GM19099 (cell line): ENCODE results near the gene AQP6.

Experiments
- POLR2A ChIP-seq: IDR thresholded peaks from 3 replicates; pipeline ENCODE4 v1.6.1; 2011; ENCODE audit warnings: low read depth; ENCODE audit not compliant: insufficient read length; ENCODE audit errors: extremely low read depth

Gene AQP6

DNA sequence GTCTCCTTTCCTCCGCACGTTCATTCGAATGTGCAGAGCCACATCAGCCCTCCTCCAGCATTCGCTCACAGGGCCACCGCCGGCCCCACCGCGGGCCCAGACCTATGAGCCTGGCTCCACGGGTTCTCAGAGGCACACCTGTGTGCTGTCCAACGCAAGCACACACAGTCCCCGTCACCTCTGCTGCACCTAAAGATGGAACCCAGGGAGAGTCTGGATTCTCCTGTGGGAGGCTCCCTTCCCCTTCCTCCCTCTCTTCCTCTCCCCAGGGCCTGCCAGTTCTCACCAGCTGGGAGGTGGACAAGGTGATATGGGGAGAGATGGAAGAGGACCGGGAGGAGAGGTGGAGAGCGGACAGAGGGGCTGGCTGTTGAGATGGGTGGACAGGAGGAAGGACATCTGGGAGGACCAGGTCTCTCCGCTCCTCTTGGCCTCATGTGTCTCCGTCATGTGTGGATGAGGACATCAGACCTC is 4.9 kb upstream of the AQP6 start:
- TF ChIP-seq POLR2A, result no peak

DNA sequence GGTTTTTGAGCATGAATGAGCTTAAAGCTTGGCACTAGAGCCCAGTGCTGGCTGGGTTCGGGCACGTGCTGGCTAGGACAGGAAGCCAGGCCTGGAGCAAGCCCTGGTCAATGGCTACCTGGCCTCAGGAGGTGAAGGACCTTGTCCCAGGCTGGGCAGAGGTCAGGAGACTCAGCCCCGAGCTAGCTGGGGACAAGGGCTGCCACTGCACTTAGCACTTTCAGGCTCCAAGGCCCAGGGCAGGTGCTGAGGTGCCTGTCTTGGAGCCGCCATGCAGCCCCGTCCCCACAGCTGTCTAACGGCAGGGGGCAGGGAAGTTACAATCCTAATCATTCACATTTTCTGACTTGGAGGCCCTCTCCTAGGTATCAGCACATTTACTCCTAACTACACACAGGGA is 4.3 kb upstream of the AQP6 start:
- no peak for TF ChIP-seq POLR2A

DNA sequence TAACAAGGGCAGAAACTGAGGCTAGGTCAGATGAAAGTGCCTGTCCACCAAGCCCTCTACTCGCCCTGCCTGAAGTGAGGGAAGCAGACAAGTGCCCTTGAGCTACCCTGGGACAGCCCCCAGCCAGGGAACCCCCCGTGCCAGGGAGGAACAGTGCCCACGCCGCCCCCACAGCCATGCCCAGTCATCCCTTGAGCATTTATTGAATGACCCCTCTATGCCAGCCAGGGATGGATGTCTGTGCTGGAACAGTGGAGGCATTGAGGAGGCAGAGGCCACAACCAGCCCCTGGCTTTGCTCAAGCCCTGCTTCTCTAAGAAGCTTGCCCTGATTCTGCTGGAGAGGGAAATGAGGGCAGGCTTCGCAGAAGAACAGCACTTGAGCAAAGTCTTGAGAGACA is 3.7 kb upstream of the AQP6 start:
- no peak for TF ChIP-seq POLR2A

DNA sequence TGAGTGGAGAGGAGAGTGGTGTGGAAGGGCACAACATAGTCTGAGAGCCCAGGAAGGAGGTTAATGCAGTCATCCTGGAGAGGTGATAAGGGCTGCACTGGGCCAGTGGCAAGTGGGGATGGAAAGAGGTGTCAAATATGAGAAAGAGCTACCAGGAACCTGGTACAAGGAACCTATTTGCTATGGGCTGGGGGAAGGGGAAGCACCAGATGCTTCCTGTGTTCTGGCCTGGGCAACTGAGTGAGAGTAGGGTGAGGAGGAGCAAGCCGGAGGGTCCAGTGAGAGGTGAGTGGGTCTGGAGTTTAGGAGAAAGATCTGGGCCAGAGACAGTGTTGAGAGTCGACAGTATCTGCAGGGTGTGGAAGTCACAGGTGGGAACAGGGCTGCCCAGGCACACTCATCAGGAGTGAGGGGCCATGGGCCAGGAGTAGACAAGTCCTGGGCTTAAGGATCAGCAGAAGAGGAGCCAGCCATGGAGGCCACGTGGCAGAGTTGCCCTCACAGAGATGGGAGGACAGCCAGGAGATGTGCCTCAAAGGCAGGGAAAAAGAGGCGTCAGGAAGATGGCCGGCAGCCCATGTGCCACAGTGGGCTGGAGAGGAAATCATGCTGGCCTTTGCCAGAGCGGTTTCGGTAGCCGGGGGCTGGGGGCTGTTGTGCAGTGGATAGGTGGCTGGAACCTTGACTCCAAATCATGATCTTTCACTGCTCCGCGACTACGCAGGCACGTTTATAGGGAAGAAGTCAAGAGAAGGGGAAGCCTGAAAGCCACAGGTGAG is 2.9 kb upstream of the AQP6 start:
- TF ChIP-seq POLR2A, result no peak

DNA sequence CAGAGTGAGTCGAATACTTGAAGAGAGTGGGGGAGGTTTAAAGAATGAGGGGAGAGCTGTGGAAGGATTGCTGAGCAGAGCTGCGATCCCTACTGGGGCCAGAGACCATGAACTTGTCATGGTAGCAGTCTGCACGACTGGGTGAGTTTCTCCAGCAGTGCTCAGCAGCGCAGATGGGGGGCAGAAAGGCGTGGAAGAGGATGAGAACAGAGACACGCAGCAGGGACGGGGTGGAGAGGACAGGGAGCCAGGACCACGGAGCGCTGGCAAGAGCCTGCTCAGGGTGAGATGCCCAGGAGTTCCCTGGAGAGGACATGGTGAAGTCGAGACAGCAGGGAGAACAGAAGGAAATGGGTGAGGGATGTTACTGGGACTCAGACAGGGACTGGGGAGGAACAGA is 2.1 kb upstream of the AQP6 start:
- no peak for TF ChIP-seq POLR2A

GRCh38 chr12:49971141-49971540 is 1.6 kb upstream of the AQP6 start:
- TF ChIP-seq POLR2A, result no peak

DNA sequence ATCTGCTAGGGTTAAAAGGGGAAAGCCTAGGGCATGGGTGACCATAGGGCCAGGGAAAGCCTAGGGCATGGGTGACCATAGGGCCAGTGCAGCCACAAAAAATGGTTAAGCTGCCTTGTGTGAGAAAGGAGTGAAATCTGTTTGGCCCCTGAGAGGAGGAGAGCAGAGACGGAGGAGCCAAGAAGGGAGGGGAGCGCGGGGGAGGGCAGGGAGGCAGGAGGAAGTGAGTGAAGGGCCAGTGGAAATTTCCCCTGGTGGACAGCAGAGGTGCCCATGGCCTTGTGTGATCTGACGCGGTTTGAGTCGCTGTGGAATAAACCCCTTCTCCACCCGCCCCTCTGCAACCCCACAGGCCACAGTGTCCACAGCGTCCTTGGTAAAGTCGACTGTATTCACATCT is 618 bp upstream of the AQP6 start:
- no peak for TF ChIP-seq POLR2A

DNA sequence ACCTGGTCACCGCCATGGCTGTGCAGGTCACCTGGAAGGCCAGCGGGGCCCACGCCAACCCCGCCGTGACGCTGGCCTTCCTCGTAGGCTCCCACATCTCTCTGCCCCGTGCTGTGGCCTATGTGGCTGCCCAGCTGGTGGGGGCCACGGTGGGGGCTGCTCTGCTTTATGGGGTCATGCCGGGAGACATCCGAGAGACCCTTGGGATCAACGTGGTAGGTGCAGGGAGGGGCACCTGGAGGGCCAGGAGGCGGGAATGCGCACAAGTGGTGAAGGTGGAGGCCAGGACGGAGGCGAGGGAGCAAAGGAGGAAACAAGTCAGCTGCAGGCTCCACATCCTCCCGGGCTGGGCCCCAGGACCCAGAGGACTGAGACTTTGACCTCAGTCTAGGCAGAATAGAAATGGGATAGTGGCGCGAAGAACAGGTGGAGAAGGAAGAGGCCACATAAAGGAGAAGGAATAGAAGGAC is 649 bp downstream of the AQP6 start:
- TF ChIP-seq POLR2A, result no peak

- no peak for TF ChIP-seq POLR2A
Observed at GRCh38 chr12:49974231-49974675, 1.5 kb downstream of the AQP6 start.

DNA sequence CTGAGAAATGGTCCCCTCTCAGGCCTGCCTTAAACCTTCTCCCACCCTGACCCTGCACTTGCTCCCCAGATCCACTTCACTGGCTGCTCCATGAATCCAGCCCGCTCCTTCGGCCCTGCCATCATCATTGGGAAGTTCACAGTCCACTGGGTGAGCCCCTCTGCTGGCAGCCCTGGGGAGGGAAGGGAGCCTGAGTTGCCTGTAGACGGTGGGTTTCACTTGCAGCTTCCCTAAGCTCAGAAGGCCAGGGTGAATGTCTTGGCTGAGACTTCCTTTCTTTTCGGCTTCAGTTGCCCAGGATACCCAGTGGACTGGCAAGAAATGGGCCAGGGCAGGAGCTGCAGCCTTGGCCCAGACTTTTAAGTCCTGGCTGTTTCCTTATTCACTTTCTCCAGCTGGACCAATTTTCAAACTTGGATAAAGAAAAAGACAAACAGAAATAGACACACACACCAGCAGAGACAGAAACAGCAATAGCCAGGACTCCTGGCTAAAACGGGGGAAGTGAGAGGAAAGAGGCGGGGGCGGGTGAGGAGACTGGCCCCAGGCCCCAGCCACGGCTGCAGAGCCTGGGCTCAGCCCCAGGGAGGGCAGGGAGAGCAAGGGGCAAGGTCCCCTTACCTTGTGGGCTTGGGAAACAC is 2.0 kb downstream of the AQP6 start:
- TF ChIP-seq POLR2A, result no peak

- no peak for TF ChIP-seq POLR2A
Observed at GRCh38 chr12:49975318-49975761, 2.6 kb downstream of the AQP6 start.

DNA sequence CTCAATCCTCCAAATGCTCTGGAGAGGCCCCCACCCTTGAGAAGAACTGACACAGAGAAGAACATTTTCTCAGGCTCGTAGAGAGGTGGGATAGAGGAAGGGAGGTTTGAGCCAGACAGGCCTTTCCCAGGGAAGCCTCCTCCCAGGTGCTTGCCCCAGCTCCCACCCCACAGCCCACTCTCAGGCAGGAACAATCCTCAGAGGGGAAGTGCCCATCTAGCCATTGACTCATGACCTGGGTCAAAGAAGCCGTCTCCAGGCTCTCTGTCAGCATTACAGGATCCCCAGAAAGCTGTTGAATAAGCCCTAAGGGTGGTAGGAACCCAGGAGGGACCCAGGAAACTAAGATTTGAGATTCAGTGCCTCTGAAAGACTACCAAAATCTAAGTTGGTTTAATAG is 3.8 kb downstream of the AQP6 start:
- TF ChIP-seq POLR2A, result no peak

GRCh38 chr12:49978125-49978524 is 5.4 kb downstream of the AQP6 start:
- TF ChIP-seq POLR2A, result no peak

DNA sequence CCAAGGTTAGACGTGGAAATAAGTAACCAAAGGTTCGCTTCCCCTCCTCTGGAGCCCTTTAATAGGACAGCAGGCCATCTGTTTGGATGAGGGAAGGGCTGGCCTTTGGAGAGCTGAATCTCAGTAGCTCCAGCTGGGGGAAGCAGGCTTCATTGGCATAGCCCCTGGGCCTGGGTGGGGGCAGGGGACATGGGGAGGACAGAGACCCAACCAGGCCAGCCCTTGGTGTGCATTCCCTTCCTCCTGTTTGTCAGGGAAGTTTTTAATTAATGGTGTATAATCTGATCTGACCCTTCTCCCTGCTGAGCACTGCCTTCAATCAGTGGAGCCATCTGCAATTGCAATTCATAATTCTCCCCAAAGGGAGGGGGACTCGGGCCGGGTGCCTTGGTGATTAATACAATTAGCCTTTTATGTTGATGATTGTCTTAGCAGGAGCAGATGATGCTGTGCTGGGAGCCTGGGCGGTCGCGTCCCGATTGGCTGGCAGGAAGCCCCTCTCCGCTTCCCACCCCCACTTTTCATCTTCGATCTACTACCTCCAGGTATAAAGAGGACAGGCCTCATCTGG is 6.4 kb downstream of the AQP6 start:
- TF ChIP-seq POLR2A, result no peak

DNA sequence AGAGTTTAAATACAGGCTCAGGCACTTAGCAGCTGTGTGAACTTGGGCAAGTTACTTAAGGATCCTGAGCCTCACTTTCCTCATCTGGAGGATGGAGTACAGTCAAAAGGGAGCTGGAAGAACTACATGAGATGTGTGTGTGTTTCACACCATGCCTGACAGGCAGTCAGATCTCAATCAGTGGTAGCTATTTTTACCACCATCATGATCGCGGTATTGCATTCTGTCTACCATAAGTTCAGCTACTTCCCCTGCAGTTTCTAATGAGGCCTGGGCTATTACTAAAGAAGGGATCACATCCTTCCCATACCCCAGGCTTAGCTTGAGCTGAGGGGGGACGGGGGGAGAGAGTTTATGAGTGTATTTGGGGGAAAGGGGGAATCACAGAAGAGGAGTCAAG is 7.0 kb downstream of the AQP6 start:
- TF ChIP-seq POLR2A, result no peak

GRCh38 chr12:49980501-49981349 is 8.0 kb downstream of the AQP6 start:
- TF ChIP-seq POLR2A, result no peak
